HG02884 (cell line): ENCODE results near the gene ZDHHC7.
"Not testable (repeated sequence)": the region's sequence is repeated elsewhere in the genome, so short reads cannot be mapped to it uniquely, and the experiment has no call there.

Experiments
- ATAC-seq: cut with Tn5 transposase; IDR thresholded peaks from one replicate; pipeline ENCODE4 v1.9.1; 2021; ENCODE audit warnings: mild to moderate bottlenecking, moderate library complexity; ENCODE audit not compliant: unreplicated experiment

The ZDHHC7 gene

GRCh38 chr16:85045077-85045476, 33.7 kb upstream of the ZDHHC7 start:
- ATAC-seq = no peak

DNA sequence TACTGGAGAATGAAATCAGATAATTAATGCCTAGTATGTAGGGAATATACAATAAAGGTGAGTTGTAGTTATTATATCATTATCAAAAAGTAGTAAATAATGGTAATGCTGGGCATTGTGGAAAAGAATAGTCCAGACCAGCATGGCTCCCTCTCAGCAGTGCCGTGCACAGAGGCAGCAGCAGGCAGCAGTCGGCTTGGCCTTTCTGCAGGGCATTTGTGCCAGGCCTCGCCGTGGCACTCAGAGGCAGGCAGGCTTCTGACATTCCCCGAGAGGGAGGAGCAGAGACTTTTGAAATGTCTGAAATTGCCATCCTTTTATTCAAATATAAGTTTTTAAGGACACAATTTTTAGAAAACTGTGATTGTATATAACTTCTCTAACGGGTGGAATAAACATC, 31.3 kb upstream of the ZDHHC7 start:
- ATAC-seq = no peak

GRCh38 chr16:85042167-85042526, 30.8 kb upstream of the ZDHHC7 start:
- no peak for ATAC-seq

- ATAC-seq = no peak
Measured at GRCh38 chr16:85041219-85042166, 30.2 kb upstream of the ZDHHC7 start.

DNA sequence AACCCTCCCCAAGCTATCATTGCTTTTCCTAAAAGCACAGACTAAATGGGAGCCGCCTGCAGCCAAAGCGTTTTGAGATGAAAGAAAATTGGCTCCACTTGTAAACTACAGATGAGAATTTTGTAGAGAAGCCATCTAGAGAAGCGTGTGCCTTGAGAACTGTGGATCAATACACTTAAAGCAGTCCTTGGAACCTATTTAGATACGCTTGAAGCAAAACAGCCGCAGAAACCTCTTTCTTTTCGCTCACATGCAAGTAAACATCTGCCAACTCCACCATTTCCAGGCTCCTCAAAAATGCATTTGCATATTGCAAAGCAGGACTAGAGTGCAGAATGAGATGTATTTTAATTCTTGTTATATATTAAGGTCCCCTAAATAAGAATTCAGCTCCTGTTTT, 29.4 kb upstream of the ZDHHC7 start:
- no peak for ATAC-seq

GRCh38 chr16:85037721-85038120, 26.4 kb upstream of the ZDHHC7 start:
- no peak for ATAC-seq

- no peak for ATAC-seq
Measured at GRCh38 chr16:85037050-85037410, 25.7 kb upstream of the ZDHHC7 start.

- ATAC-seq = no peak
Measured at GRCh38 chr16:85036236-85037049, 25.1 kb upstream of the ZDHHC7 start.

GRCh38 chr16:85034591-85035433, 23.5 kb upstream of the ZDHHC7 start:
- ATAC-seq = no peak

DNA sequence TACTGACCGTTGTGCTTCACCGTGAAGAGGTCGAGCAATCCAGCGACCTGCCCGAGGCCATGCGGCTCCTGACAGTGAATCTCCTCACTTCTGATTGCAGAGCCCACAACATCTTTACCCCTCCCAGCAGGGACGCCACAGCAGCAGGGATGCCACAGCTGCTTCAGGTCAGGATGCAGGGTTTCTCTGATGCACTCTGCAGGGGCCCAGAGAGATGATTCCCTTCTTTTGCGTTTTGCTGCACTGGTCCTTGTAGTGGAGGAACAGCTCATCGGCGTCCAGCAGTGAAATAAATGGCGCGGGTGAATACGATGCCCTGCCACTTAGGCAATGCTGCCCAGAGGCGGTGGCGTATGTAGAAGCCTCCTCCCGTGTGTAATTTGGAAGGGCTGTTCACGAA, 21.8 kb upstream of the ZDHHC7 start:
- ATAC-seq = no peak

- not testable (repeated sequence) for ATAC-seq
Measured at GRCh38 chr16:85032187-85032586, 20.9 kb upstream of the ZDHHC7 start.

- ATAC-seq = no peak
Measured at GRCh38 chr16:85031451-85031850, 20.1 kb upstream of the ZDHHC7 start.

GRCh38 chr16:85029981-85030401, 18.7 kb upstream of the ZDHHC7 start:
- ATAC-seq = no peak

- ATAC-seq = no peak
Measured at GRCh38 chr16:85029408-85029784, 18.1 kb upstream of the ZDHHC7 start.

GRCh38 chr16:85028685-85029407, 17.5 kb upstream of the ZDHHC7 start:
- no peak for ATAC-seq

DNA sequence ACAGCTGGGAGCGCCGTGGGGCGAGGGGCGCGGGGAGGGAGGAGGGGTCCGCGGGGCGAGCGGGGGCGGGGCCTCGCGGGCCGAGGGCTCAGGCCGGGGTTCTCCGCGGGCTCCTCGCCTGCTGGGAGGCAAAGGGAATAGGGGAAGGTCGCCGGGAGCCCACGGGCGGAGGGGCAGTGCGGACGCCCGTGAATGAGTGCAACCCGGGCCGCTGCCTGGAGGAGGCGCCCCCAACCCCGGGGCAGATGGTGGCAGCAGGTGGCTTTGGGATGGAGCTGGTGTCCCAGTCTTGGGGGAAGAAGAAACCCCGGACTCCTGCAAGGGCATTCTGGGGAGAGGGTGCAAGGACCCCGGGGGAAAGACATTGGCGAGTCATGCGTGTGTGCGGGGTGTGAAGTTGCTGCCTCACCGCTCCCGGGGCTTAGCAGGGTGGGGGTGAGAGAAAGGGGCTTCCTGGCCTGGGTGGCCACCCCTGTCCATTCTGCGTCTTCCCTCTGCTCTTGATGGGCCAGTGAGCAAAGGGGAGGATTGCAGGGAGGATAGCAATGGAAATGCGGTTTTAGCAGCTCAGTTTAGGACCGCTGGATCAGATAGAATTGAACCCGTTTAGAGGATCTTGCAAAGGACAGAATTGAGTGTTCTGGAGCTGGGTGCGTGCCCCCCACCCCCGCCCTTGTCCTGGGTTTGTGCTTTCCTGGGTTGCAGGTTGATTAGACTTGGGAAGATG, 16.8 kb upstream of the ZDHHC7 start:
- ATAC-seq = peak; percentile 20

DNA sequence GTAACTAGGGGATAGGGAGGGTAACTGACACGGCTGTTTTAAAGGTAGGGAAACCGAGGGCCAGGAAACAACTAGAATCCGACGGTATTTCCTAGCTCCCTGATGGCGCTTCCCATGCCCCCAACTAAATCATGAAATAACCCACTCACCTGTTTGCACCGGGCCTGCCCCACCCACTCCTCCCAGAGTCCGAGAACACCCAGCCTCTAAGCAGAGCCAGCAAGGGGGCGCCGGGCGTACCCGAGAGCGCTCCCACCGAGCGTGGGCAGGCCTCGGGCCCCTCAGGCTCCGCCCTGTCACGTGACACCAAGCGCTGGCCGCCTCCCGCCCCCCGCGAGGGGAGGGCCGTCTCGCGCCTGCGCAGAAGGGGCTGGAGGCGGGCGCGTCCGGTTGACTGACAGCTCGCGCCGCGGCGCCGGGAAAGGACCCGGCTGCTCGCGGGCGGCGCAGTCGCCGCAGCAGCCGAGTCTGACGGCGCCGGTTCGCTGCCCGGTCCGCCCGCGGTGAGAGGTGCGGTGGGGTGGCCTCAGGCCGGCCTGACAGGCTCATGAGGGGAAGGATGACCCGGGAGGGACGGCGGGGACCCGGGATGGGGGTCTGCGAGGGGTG, 16.1 kb upstream of the ZDHHC7 start, which contains the start of gene KIAA0513:
Gene KIAA0513 (plus strand): TSS at position 447 of the 609 bp plus-strand sequence. CDS start 39,277 bp downstream, outside the sequence.
- peak; percentile 72 for ATAC-seq

GRCh38 chr16:85026703-85027102, 15.4 kb upstream of the ZDHHC7 start:
- ATAC-seq = no peak
